HepG2 (cell line): ENCODE measurements around the gene KIF2C. TPM values are rescaled to one million over a fixed set of nuclear protein-coding genes. Genes with fewer than 3 reads are reported as not detected.

Source experiments
- BCL6 ChIP-seq: IDR thresholded peaks from 2 replicates; pipeline ENCODE4 v1.6.1; 2016; ENCODE audit warnings: missing genetic modification reagents, missing compliant biosample characterization
- GTF3A ChIP-seq: sonication (generic); formaldehyde crosslinking; conservative IDR thresholded peaks from 2 replicates; pipeline ENCODE4 v1.4.0; 2020; ENCODE audit warnings: mild to moderate bottlenecking, missing genetic modification reagents
- HDAC1 ChIP-seq: sonication (generic); formaldehyde crosslinking; IDR thresholded peaks from 2 replicates; pipeline ENCODE4 v1.5.1; 2020; ENCODE audit warnings: mild to moderate bottlenecking, missing genetic modification reagents
- KLF6 ChIP-seq: IDR thresholded peaks from 2 replicates; pipeline ENCODE4 v1.8.0; 2016; ENCODE audit warnings: missing biosample characterization, missing genetic modification reagents
- NR2F1 ChIP-seq, 2 experiments: fragments of 450-650 bp in 1 of 2; formaldehyde crosslinking in 1 of 2; IDR thresholded peaks; 2 replicates each; pipeline versions ENCODE4 v1.5.0 to v1.6.1; 2016 to 2020; ENCODE audit warnings: mild to moderate bottlenecking in 1 of 2, missing compliant biosample characterization in 1 of 2, missing genetic modification reagents in 1 of 2, moderate library complexity in 1 of 2
- STAG1 ChIP-seq: sonication (generic); formaldehyde crosslinking; IDR thresholded peaks from 2 replicates; pipeline ENCODE4 v1.4.0; 2020; ENCODE audit warnings: missing genetic modification reagents
- ZNF343 ChIP-seq: sonication (generic); formaldehyde crosslinking; IDR thresholded peaks from 2 replicates; pipeline ENCODE4 v1.4.0; 2020; ENCODE audit warnings: mild to moderate bottlenecking, missing genetic modification reagents
- ZNF577 ChIP-seq: sonication (generic); formaldehyde crosslinking; IDR thresholded peaks from 2 replicates; pipeline ENCODE4 v1.4.0; 2020; ENCODE audit warnings: mild to moderate bottlenecking, low read depth, missing genetic modification reagents, borderline replicate concordance
- ZNF619 ChIP-seq: sonication (generic); formaldehyde crosslinking; IDR thresholded peaks from 2 replicates; pipeline ENCODE4 v1.4.0; 2020; ENCODE audit warnings: mild to moderate bottlenecking, missing genetic modification reagents
- ZNF672 ChIP-seq: sonication (generic); formaldehyde crosslinking; IDR thresholded peaks from 2 replicates; pipeline ENCODE4 v1.8.1; 2022; ENCODE audit warnings: missing genetic modification reagents
- ZSCAN22 ChIP-seq: sonication (generic); formaldehyde crosslinking; IDR thresholded peaks from 2 replicates; pipeline ENCODE4 v1.4.0; 2020; ENCODE audit warnings: mild to moderate bottlenecking, missing genetic modification reagents
- polyA plus RNA-seq, 8 experiments: library from polyadenylated mRNA; depleted of rRNA in 3 of 8; stranded (reverse) in 7 of 8; unstranded in 1 of 8; fragments of >200 nt; fragmentation: Illumina TruSeq in 4 of 8; extraction: Trizol in 4 of 8; gene quantifications; 2 replicates each; pipeline versions ENCODE4 v1.2.1 to v1.2.3, GENCODE V29; 2011 to 2016; ENCODE audit warnings: low read depth in 4 of 8, missing spikeins in 1 of 8, mixed read lengths in 1 of 8; ENCODE audit not compliant: insufficient read depth in 1 of 8
- total RNA-seq, 5 experiments: library from RNA; depleted of rRNA; stranded (reverse); fragments of >200 nt; fragmentation: Illumina TruSeq; extraction: Trizol; gene quantifications; 2 replicates each; pipeline ENCODE4 v1.2.3, GENCODE V29; 2016; ENCODE audit warnings: low read depth in 1 of 5
- TF ChIP-seq, protein P1 (sequence below): sonication (generic); formaldehyde crosslinking; IDR thresholded peaks from 2 replicates; pipeline ENCODE4; 2020; ENCODE audit warnings: missing genetic modification reagents, mild to moderate bottlenecking, borderline replicate concordance
- TF ChIP-seq, protein P2 (sequence below): sonication (generic); formaldehyde crosslinking; conservative IDR thresholded peaks from 2 replicates; pipeline ENCODE4 v1.8.0; 2022; ENCODE audit warnings: low read depth, missing genetic modification reagents
- TF ChIP-seq, protein P3 (sequence below): sonication (generic); formaldehyde crosslinking; IDR thresholded peaks from one replicate; pipeline ENCODE4 v1.5.1; 2020; ENCODE audit warnings: mild to moderate bottlenecking, missing genetic modification reagents; ENCODE audit errors: not compliant biosample characterization

KIF2C gene
- total and polyA plus RNA-seq, 2 of the 13 experiments (the other 11 are each of a cell fraction or from before 2014, with no cell fraction given), result 29.7 to 53.7 TPM

DNA sequence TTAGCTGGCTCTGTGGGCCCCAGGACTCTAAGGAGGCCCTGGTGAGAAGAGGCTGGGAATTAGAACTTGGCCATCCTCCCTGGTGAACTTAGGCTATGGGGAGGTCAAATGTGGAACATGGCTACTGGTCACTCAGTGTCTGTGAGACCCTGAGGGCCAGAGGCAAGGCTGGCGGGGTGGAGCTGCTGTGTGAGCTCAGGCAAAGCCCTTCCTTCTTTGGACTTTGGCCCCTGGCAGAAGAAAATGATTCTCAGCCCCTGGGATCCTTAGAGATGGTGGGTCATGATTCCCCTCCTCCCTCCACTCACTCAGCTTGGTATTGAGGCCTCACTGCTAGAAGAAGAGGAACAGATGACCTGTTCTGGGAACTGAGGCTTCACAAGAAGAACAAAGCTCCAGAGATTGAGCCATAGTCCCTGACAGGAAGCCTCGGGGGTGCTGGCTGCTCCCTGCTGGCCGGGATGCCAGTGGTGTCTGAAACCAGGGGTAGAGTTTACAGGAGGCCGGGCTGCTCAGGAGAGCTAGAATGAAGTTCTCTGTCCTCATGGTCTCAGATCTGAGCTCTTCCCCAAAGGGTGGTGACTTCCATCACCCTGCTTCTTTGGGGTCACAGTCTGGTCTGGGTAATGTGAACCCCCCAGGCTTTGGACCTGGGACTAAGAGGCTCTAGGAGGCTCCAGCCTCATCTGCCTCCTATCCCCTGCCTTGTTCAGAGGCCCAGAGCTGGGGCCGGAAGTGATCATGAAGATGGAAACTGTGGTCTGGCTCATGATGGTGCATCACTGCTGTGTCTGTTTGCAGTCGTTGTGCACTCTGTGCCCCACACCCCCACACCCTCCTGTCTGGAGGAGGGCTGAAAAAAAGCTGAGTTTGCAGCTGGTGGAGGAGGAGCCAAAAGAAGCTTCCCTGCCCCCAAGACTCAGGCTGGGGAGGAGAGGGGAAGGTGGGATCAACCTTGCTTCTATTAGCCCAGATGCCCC lies 69.6 kb downstream of the KIF2C start (continued):
- no peak for TF ChIP-seq ZSCAN22
- no peak; the same call in 1 of the 2 replicates for TF ChIP-seq STAG1 (CRISPR knock-in tag)
- no peak for TF ChIP-seq ZNF577 (CRISPR knock-in tag)
- no peak; the same call in 1 of the 2 replicates for TF ChIP-seq HDAC1 (CRISPR knock-in tag)
- TF ChIP-seq, protein P1, sequence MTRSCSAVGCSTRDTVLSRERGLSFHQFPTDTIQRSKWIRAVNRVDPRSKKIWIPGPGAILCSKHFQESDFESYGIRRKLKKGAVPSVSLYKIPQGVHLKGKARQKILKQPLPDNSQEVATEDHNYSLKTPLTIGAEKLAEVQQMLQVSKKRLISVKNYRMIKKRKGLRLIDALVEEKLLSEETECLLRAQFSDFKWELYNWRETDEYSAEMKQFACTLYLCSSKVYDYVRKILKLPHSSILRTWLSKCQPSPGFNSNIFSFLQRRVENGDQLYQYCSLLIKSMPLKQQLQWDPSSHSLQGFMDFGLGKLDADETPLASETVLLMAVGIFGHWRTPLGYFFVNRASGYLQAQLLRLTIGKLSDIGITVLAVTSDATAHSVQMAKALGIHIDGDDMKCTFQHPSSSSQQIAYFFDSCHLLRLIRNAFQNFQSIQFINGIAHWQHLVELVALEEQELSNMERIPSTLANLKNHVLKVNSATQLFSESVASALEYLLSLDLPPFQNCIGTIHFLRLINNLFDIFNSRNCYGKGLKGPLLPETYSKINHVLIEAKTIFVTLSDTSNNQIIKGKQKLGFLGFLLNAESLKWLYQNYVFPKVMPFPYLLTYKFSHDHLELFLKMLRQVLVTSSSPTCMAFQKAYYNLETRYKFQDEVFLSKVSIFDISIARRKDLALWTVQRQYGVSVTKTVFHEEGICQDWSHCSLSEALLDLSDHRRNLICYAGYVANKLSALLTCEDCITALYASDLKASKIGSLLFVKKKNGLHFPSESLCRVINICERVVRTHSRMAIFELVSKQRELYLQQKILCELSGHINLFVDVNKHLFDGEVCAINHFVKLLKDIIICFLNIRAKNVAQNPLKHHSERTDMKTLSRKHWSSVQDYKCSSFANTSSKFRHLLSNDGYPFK (CRISPR knock-in tag), result no peak
- TF ChIP-seq ZNF343 (CRISPR knock-in tag), result no peak
- TF ChIP-seq BCL6 (CRISPR knock-in tag), result no peak
- no peak for TF ChIP-seq KLF6 (CRISPR knock-in tag)
- TF ChIP-seq NR2F1 (CRISPR knock-in tag; IDR thresholded peaks at IDR 0.05), result no peak
- TF ChIP-seq, protein P2, sequence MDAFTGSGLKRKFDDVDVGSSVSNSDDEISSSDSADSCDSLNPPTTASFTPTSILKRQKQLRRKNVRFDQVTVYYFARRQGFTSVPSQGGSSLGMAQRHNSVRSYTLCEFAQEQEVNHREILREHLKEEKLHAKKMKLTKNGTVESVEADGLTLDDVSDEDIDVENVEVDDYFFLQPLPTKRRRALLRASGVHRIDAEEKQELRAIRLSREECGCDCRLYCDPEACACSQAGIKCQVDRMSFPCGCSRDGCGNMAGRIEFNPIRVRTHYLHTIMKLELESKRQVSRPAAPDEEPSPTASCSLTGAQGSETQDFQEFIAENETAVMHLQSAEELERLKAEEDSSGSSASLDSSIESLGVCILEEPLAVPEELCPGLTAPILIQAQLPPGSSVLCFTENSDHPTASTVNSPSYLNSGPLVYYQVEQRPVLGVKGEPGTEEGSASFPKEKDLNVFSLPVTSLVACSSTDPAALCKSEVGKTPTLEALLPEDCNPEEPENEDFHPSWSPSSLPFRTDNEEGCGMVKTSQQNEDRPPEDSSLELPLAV (CRISPR knock-in tag), result no peak
- no peak for TF ChIP-seq ZNF672
- TF ChIP-seq, protein P3, sequence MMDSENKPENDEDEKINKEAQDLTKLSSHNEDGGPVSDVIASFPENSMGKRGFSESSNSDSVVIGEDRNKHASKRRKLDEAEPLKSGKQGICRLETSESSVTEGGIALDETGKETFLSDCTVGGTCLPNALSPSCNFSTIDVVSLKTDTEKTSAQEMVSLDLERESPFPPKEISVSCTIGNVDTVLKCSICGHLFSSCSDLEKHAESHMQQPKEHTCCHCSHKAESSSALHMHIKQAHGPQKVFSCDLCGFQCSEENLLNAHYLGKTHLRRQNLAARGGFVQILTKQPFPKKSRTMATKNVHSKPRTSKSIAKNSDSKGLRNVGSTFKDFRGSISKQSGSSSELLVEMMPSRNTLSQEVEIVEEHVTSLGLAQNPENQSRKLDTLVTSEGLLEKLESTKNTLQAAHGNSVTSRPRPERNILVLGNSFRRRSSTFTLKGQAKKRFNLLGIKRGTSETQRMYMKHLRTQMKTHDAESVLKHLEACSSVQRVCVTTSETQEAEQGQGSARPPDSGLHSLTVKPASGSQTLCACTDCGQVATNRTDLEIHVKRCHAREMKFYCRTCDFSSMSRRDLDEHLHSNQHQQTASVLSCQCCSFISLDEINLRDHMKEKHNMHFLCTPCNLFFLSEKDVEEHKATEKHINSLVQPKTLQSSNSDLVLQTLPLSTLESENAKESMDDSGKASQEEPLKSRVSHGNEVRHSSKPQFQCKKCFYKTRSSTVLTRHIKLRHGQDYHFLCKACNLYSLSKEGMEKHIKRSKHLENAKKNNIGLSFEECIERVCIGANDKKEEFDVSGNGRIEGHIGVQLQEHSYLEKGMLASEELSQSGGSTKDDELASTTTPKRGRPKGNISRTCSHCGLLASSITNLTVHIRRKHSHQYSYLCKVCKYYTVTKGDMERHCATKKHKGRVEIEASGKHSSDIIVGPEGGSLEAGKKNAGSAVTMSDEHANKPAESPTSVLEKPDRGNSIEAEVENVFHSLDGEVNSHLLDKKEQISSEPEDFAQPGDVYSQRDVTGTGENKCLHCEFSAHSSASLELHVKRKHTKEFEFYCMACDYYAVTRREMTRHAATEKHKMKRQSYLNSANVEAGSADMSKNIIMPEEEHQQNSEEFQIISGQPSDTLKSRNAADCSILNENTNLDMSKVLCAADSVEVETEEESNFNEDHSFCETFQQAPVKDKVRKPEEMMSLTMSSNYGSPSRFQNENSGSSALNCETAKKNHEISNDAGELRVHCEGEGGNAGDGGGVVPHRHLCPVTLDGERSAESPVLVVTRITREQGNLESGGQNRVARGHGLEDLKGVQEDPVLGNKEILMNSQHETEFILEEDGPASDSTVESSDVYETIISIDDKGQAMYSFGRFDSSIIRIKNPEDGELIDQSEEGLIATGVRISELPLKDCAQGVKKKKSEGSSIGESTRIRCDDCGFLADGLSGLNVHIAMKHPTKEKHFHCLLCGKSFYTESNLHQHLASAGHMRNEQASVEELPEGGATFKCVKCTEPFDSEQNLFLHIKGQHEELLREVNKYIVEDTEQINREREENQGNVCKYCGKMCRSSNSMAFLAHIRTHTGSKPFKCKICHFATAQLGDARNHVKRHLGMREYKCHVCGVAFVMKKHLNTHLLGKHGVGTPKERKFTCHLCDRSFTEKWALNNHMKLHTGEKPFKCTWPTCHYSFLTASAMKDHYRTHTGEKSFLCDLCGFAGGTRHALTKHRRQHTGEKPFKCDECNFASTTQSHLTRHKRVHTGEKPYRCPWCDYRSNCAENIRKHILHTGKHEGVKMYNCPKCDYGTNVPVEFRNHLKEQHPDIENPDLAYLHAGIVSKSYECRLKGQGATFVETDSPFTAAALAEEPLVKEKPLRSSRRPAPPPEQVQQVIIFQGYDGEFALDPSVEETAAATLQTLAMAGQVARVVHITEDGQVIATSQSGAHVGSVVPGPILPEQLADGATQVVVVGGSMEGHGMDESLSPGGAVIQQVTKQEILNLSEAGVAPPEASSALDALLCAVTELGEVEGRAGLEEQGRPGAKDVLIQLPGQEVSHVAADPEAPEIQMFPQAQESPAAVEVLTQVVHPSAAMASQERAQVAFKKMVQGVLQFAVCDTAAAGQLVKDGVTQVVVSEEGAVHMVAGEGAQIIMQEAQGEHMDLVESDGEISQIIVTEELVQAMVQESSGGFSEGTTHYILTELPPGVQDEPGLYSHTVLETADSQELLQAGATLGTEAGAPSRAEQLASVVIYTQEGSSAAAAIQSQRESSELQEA (CRISPR knock-in tag), result no peak
- no peak for TF ChIP-seq GTF3A (CRISPR knock-in tag)
- no peak for TF ChIP-seq ZNF619
